CD4-positive, alpha-beta T cell treated with Interleukin-6 for 4 hours (primary cell): ENCODE measurements around the gene RHOB.
"Not testable (repeated sequence)": the region's sequence is repeated elsewhere in the genome, so short reads cannot be mapped to it uniquely, and the experiment has no call there.

Experiments used
- DNase-seq: peaks from one replicate; pipeline ENCODE4 v3.0.0-alpha.2; 2020; ENCODE audit warnings: mixed read lengths

Gene RHOB

DNA sequence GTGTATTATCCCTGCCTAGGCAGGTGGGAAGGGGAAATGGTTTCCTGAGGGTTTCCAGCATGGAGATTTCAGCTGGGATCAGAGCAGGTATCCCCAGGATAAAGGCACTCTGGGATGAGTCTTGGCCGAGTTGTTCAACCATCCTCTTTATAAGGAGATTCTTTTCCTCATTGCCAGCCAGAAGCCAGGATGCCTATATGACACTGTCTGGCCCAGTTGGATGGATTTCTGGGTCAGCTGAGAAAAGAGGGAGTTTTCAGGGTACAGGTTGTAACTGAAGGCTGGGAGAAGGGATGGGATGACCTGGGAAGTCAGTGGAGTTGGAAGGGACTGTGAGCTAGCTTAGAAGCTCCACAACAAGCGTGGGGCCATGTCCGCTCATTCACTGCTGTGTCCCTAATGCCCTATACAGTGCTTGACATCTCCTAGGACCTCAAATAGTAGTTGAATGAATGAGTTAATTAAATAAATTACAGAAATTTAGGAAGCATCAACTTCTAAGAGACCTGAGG lies 8.3 kb downstream of the RHOB start:
- no peak for DNase-seq

DNA sequence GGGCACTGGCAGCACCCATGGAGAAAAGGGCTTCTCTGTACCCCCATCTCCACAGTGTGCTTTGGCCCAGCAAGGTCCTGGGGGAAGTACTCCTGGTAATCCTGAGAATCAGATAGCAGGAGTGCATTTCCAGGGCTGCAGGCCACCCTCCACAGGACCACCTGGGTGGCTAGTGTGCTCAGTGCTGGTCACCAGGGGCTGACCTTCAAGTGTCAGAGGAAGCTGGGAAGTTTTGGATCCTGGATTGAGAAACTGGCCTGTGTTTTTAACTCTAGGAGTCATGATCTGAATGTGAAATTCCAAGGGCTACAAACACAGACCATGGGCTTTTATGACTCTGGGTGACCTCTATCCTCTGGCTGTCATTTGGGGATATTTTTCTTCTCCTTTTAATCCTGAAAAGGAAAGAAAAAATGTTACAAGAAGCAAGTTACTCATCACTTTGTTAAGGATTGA lies 9.3 kb downstream of the RHOB start:
- no peak for DNase-seq

DNA sequence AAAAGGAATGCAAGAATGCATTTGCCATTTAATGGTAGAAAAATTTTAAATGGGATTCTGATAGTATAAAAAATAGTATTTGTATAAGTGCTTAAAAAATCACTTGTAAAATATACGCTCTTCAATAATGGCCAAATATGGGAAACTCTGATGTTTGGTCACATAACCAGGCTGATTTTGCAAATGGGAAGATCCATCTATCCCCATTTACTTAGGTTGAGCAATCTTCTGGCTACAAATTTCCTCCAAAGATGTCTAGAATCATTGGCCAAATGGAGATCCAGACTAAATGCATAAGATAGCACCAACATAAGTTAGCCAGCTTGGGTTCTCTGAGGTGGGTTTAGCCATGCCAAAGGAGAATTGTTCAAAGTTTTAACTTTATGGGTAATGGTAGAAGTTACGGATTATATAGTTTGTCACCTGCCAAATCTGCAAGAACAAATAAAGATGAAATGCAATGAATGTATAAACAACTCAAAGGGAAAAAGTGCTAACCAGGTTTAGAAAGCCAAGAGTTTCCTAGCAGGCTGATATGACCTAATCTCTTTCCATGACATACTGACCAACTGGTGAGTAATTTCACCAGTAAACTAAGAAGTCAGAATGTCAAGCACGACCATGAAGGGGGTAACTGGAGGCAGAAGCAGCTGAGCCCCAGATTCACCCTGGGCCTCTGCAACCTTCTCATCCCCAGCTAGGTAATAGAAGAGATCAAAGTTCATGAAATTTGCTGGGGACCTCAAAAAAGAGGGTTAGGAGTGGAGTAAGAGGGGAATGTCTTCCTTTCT lies 10.0 kb downstream of the RHOB start:
- no peak for DNase-seq

DNA sequence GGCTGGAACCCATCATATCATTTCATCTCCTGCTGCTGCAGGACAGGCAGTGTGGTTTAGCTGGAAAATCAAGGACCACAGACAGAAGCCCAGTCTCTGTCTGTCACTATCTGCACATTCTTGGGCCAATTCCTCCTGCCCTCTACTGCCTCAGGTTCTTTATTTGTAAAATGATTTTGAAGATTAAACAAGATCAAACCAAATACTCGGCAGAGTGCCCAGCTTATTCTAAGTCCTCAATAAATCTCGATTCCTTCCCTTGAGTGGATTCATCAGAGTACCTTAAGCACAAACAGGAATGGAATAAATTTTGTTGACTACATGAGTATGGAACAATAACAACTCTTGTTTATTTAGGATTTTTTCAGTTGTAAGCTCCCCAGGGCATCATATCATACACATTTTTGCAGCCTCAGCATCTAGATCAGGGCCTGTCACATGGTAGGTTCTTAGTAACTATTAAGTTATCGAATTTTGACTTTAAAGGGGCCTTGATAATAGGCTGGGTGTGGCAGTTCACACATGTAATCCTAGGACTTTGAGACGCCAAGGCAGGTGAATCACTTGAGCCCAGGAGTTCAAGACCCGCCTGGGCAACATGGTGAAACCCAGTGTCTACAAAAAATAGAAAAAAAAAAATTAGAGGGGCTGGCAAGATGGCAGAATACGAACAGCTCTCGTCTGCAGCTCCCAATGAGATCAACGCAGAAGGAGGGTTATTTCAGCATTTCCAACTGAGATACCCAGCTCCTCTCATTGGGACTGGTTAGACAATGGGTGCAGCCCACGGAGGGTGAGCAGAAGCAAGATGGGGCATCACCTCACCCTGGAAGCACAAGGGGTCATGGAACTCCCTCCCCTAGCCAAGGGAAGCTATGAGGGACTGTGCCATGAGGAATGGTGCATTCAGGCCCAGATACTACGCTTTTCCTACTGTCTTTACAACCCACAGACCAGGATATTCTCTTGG lies 11.1 kb downstream of the RHOB start:
- DNase-seq, result no peak

DNA sequence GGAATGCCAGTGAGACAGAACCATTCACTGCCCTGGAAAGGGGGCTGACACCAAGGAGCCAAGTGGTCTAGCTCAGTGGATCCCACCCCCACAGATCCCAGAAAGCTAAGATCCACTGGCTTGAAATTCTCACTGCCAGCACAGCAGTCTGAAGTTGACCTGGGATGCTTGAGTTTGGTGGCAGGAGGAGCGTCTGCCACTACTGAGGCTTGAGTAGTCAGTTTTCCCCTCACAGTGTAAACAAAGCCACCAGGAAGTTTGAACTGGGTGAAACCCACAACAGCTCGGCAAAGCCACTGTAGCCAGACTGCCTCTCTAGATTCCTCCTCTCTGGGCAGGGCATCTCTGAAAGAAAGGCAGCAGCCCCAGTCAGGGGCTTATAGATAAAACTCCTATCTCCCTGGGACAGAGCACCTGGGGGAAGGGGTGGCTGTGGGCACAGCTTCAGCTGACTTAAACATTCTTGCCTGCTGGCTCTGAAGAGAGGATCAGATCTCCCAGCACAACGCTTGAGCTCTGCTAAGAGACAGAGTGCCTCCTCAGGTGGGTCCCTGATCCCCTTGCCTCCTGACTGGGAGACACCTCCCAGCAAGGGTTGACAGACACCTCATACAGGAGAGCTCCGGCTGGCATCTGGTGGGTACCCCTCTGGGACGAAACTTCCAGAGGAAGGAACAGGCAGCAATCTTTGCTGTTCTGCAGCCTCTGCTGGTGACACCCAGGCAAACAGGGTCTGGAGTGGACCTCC lies 12.0 kb downstream of the RHOB start:
- not testable (repeated sequence) for DNase-seq

DNA sequence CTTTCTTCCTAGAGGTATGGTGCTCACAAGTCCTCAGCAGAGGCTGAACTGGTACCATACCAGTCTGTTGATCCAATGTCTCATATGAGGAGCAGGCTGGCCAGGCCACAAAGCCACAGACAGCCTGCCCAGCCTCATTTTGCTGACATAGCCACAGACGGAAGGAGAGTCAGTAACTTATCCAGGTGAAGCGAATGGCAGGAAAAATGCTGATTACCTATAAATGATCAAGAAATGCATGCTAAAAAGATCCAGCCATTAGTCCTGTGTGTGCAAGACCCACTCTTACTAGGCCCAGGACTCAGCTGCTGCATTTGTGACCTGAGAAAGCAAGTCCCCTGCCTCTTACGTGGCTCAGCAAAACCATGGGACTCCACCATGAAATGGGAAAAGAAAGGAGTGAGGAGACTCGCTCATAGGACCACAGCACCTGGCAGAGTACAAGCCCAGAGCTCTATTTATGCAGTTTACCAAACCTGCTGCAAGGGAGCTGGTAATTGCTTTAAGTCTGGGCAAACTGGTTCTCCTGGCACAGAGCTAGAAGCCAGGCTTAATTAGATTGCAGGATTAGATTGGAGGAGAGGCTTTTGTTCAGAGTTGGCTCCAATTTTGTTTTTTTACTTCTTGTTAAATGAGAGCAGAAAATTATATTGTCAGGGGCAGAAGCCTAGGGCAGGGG lies 19.0 kb downstream of the RHOB start:
- no peak for DNase-seq

DNA sequence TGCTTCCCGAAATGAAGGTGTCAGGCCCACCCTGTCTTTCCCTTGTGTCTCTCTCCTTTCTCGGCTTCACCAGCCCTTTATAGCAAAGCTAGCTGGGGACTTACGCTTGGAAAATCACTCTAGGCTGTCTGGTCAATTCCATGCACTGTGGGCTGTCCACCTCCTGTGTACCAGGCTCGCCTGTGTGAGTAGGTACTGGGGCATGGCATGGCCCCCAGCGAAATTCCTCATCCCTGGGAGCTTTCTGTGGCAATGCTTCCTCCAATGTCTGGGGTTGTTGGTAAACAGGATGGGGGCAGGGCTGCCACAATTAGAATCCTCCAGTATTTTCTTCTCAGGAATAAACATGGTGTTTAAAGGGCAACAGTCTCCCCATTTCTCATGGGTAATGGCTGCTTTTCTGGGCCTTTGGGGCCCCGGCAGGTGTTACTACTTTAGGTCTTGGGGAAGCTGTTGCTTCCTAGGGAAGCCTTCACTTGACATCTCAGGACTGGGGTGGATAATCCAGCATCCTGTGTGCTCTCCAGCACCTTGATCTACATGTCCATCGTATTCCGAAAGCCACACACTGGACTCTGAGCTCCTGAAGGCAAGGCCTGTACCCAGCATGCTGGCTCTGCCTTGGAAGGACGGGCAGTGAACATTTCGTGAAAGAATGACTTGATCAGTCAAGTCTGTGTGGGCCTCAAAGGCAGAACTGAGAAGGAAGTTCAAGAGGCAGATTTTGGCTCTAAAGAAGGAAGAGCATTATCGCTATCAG lies 21.1 kb downstream of the RHOB start:
- no peak for DNase-seq

DNA sequence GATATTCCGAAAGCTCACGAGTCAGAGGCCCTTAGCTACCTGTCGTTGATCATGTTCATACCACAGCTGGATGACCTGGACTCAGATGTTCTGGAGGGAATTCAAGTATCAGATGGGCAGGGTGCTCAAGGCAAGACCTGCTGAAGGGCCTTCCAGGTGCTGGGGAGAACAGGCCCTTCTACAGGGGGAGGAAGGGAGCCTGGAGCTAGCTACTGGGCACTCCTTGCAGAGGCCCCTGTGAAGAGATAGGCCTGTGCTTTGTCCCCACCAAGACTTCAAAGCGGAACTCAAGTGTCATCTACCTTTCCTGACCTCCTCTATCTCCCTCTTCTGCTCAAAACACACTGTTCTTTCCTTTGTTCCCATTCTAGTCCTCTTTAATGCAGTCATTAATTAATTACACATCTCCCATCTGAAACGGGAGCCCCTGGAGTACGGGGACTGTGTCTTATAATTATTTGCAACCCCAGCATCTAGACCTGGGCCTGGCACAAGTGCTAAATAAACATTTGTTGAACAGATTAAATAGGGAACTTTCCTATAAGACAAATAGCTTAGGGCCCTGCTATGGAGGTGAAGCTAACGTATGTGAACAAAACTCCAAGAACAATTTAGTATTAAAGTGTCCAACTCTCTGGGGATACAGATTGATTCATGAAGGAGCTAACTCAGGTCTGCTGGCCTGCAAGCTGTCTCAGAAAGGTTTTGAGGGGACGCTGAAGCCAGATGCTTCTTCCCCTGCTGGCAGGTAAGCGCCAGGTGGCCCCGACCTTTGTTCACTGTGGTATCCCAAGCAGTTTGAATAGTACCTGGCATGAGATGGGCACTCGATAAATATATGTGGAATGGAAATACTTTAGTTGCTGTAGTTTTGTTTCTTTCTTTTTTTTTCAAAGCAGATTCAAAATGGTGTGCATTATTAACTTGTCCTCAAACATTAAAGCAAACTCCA lies 22.0 kb downstream of the RHOB start:
- DNase-seq, result no peak

DNA sequence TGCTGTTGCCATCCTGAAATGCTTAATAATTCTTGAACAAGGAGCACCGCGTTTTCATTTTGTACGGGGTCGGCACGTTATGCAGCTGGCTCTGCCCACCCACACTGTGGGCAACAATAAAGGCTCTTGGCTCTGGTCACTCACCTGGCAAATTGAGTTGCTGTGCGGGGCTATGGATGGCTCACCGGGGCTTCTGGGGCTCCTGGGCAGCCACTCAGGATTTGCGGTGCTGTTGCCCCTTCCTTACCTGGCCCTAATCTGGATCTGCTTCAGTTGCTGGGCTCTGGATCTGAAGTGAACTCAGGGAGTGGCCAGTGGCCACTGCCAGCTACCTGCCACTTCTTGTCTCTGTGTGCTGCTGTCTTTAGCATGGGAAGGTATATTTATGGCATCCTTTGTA lies 22.7 kb downstream of the RHOB start:
- DNase-seq, result no peak

DNA sequence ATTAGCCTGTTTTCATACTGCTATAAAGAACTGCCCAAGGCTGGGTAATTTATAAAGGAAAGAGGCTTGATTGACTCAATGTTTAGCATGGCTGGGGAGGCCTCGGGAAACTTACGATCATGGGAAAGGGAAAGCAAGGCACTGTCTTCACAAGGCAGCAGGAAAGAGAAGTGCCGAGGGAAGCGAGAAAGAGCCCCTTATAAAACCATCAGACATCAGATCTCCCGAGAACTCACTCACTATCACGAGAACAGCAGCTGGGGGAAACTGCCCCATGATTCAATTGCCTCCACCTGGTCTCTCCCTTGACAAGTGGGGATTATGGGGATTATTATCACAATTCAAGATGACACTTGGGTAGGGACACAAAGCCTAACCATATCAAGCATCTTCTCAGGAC lies 23.3 kb downstream of the RHOB start:
- DNase-seq, result no peak

DNA sequence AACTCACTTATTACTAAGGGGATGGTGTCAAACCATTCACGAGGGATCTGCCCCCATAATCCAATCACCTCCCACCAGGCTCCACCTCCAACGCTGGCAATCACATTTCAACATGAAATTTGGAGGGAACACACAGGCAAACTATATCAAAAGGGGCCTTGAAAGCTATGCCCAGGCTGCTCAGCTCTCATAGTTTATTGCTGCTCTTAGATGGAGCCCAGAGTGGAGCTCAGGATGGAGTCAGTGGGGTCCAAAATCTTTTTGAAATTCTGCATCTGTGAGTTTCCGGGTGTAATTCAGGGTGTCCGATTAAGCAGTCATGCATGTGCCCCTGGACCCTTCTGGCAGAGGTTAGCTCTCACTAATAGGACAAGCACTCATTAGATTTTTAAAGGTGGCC lies 24.3 kb downstream of the RHOB start:
- no peak for DNase-seq

DNA sequence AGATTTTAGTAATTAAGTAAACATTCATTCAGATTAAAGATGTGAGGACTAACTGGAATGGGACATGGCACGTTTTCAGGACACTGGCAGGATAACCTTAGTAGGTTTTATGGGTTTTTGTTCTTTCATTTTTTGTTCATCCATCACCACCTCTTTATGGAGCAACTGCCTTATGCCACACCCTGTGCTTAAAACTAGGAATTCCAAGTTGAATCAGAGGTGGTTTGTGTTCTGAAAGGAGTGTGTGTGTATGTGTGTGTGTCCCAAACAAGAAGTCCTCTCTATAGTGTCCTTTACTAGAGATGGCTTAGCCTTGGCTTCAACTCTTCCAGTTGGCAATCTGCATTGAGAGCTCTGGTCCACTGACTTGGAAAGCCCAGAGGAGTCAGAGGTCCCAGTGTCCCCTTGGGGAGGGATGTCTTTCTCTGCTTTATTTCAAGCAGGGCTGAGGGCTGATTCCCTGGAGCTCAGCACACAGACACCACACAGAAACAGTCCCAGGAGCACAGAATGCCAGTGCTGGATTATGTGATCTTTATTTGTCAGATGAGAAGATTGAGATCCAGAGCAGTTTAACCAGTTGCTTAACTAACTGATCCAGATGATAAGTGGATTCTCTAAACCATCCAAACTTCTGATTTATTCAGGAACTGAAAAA lies 25.2 kb downstream of the RHOB start:
- no peak for DNase-seq

DNA sequence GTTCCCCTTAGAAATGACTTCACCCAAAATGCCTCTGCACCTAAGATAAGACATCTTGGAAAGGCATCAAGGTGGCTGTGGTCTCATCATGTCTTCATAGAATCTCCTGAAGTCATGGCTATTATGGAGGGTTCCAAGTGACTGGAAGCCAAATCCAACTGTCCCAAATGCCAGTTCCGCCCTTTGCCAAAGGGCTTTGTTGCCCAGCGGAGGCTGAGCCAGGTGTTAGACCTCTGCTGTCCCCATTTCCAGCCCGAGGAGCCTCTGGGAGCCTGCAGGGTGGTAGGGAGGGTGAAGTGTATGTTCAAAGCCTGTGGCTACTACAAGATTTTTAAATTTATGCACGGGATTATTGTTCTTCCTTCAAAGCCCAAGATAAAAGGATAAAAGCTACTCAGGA lies 25.7 kb downstream of the RHOB start:
- no peak for DNase-seq

DNA sequence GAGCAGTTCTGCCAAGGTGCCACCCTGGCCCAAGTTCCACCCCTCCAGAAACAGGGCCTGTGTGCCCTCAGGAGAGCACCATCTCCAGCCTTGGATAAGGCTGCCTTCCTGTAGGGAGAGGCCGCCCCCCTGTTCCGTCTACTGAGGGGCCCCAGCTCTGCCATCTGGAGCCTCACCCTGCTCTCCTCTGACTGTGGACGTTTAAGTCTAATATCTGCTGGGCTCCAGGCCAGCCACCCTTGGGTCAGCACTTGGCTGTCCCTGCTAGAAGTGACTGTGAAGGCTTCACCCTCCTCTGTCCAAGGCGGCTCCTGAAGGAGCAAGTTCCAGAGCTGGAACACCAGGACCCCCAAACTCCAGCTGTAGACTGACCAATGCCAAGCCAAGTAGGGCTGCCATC lies 26.3 kb downstream of the RHOB start:
- no peak for DNase-seq

DNA sequence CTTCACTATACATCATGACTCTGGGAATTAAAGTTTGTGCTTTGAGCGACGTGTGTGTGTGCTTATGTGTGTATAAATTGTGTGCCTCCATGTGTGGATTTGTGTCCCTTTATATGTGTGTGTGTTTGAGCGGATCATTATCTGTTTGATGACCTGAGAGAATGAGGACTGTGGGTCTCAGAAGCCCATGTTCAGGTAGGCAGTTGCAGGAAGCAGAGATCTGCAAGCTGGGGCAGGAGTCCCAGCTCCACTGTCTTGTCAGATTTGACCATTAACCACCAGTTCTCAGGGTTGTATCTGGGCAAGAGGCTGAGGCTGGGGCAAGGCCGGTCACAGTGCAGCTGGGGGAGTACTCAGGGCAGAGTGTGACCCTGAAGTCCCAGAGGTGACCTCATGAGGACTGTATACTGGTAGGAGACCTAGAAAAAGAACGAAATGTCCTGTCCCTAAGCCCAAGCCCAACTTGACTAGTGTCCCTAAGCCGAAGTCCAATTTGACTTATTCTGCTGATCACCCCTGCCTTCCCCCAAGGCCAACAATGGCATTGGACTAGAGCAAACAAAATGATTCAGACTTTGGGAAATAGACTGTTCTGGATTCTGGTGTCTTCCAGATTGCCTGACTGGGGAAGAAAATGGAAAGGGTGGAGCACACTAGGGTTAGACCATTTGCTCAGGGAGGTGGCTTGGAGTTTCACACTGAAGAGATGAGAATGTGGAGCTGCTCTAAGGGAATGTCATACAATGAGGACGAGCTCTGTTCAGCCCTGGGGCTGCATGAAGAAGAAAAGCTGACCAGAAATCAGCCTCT lies 28.1 kb downstream of the RHOB start:
- DNase-seq, result no peak

DNA sequence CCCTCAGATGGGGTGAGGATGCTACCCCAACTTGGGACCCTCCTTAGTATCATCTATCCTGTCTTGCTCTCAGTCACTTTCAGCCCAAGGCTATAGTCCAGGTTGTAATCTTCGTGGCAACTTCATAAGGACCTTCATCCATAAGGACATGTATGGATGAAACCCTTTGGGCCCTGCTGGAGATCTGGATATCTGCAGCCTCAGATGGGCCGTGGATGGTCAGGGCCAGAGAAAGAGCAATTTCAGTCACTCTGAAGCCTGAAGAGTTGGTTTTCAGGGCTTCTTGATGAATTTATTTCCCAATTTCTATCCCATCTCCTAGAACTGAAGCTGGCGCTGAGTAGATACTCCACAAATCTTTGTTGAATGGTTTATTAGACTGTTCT lies 28.7 kb downstream of the RHOB start:
- no peak for DNase-seq

DNA sequence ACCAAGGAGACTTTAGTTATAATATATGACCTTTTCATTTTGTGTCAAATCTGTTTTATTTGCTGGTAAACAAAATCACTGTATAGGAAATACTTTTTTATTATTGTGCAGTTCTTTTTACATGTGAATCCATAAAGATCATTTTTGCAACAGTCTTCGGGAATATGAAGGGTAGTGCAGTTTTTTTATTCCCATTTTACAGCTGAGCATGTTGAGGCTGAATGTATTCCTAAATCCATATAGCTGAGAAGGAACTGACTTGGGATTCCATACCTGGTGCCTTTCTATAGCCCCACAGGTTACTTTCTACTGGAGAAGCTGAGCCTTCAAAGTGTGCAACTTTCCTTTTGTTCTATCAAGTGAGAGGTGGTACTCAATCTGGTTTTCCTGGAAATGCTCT lies 29.6 kb downstream of the RHOB start:
- DNase-seq, result no peak

DNA sequence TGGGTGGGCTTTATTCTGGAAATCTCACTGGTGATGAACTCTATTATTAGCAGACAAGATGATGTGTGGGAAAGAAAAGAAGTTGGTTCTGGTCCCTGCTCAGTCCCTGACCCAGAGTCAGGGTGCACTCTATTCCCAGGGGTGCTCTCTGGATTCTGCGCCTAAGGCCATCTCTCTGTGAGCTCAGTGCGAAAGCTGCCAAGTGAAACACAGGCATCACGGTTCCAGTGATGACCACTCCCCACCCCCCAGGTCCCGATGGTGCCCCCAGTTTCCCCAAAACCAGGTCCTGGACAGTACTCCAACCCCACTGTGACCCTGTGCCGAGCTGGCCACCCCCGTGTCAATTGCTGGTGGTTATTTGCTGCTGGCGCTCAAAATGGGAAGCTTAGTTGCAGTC lies 30.1 kb downstream of the RHOB start:
- no peak for DNase-seq

DNA sequence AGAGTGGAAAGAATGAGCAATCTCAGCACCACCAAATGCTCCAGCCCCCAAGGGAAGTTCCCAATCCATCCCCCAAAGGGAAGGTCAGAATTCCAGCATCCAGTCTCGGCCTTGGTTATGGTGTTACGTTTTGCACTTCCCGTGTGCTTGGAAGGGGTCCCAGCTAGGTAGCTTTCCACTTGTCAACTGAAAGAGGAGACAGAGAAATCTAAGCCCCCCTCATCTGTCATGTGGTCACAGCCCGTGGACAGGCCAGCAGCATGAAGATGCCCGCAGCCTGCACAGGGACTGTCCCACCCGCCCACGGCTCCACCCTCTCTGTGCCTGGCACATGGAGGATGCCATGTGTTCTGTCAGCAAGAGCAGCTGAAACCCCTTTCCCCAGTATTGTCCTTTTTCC lies 32.1 kb downstream of the RHOB start:
- no peak for DNase-seq
